ENCODE data around the gene GRID2.
"Not testable (repeated sequence)": the region's sequence is repeated elsewhere in the genome, so short reads cannot be mapped to it uniquely, and the experiment has no call there.

Gene GRID2

DNA sequence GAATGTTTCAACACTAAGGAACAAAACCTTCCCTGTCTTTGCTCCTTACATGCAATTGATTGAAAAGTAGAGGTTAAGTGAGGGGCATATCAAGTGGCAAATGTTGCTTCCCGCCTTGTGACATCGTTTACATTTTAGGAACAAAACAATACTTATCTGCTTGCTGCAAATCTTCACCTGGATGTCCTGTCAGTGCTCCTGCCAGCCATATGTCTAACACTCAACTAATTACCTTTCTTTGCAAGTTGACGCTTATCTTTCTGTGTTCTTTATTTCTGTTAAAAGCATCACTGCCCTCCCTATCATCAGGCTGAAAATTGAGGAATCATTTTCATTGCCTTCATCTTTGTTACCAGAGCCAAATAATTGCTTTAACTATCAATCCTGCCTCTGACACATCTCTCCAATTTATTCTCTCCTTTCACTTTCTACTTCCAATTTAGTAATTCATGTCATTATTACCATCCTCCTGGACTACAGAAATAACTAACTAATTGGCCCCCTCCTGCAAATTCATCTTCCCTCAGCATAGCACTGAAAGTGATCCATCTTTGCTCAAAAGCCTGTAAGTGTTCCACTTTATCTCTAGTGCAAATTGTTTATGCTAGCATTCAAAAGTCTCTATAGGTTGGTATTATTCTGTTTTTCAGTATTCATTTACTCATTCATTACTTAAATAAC is 1226.1 kb downstream of the GRID2 start:
- DNase-seq (ENCODE audit: low read depth): no peak

DNA sequence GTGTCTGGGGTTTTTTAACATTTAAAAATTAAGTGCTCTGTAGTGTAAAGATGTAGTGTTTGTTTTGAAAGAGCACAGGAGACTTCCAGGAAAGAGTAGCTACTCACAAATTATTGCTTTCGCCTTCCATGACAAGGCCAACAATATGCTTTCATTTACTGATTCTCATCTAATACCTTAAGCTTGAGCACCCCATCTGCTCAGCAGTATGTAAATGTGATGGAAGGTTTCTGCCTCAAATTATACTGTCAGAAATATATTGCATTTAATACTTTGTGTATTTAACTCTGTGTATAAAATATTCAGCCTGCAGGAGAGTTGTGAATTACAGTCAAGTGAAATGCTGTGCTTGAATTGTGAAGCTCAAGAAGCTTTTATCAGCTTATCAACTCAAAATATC is 1228.5 kb downstream of the GRID2 start:
- no peak for DNase-seq (ENCODE audit: low read depth)

DNA sequence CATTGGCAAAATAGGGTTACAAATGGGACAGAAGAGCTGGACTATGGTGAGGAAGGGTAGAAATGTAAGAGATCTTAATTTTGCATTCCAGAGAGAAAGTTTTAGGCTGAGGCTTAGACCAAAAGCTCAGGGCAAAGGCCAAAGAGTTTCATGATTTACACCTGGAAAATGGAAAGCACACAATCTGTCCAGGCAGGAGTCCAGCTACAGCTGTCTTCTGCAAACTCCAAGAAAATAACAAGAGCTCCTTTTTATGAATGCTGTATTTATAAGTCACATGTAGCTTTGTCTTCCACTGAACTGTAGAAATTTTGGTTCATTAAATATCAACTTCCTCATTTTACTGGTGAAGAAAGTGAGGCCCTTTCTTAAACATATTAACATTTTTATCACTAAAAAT is 1236.8 kb downstream of the GRID2 start:
- DNase-seq (ENCODE audit: low read depth): no peak

DNA sequence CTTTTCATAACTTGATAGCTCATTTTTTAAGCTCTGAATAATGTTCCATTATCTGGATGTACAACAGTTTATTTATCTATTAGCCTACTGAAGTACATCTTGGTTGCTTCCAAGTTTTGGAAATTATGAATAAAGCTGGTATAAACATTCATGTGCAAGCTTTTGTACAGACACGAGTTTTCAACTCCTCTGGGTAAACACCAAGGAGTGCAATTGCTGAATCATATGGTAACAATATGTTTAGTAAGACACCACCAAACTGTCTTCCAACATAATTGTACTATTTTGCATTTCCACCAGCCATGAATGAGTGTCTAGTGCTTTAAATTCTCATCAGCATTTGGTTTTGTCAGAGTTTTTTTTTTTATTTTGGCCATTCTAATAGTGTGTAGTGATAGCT is 1258.1 kb downstream of the GRID2 start:
- DNase-seq (ENCODE audit: low read depth): no peak

DNA sequence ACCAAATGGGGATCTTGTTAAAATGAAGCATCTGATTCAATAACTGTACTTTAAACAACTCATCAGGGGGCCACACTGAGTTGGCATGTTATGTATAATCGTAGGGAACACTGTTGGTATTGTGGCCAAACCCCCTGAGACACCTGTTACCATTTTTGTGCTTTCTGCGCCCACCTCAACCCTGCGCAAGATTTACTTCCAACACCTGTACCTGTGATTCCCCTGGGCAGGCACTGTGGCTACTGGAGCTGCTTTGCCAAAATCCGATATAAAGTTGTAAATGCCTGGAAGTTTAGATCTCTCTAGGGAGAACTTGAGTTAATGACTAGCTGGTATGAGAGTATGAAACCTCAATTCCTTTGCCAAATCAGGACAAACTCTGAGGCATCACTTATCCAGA is 1265.0 kb downstream of the GRID2 start:
- DNase-seq (ENCODE audit: low read depth): no peak

DNA sequence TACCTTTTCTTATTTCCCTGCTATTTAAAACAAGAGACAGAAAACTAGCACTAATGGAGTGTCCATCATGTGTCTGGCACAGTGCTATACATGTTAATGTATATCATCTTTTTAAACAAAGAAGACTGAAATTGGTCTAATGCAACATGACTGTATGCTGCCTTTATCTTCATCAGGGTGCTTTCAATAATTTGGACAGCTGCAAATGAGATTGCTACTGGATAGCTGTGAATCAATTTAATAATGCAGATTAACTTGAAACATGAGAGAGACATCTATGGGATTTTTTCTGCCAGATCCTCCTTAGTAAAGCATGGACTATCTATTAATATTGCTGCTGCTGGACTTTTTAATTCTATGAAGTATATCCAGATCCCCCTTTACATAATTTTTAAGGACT is 1269.5 kb downstream of the GRID2 start:
- DNase-seq (ENCODE audit: low read depth): no peak

DNA sequence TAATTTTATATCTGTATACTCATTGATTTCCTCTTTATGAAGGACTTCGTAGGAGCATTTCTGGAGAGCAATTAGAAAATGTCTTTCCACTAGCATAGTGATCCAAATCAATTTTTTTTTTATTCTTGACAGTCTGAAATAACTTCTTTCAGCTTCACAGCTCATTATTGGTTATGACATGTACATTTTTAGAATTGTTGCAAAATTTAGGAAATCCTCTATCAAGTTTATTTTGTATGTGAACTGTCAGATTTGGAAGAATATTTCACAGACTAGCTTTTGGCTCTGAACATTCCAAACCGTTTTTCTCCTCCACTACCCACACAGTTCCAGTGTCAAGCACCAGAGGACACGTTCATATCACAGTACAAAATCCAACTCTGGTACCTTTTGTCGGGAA is 1275.2 kb downstream of the GRID2 start:
- no peak for DNase-seq (ENCODE audit: low read depth)

DNA sequence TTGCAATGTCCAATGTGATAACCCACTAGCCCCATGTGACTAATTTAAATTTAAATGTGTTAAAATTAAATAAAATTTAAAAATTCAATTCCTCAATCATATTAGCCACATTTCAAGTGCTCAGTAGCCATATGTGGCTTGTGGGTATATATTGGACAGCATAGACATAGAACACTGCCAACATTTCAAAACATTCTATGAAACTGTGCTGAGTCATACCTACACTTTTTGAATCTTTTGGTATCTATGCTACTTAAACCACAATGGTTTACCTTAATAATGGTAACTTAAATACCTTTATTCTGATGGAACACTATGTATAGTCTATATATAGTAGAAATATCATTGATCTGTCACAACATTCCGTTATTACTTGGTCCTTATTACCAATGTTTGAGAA is 1301.4 kb downstream of the GRID2 start:
- no peak for DNase-seq (ENCODE audit: low read depth)

DNA sequence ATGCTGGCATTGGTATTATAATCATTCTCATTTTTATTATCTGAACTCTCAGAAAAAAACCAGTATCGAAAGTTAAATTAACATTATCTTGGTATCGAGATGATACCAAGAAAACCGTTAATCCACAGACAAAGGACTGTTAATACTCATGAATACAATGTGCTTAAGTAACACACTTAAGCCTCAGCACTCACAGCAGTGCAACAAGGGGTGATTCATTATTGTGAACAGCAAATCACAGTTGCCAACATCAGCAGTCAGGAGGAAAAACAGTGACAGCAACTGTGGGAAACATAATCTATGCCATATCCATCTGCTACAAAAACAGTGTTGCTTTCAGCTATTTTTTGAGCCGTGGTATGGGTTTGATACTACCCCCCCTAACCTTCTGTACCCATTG is 1313.8 kb downstream of the GRID2 start:
- no peak for DNase-seq (ENCODE audit: low read depth)

DNA sequence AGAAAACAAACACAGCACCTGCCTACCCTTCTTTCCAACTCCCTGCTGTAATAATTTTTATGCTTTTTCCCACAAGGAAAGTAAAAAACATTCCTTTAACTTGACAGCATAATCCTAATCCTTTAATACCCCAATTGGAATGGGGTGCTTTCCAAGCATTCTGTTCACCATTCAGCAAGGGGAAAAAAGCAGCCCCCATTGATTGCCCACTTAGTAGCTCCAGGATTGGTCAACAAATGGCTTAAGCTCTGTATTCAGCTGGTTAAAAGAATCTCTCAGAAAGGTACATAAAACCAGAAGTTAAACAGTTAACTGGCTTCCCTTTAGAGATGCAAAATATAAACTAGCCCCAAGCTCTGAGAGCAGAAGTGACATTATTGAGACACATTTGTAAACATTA is 1330.0 kb downstream of the GRID2 start:
- no peak for DNase-seq (ENCODE audit: low read depth)

DNA sequence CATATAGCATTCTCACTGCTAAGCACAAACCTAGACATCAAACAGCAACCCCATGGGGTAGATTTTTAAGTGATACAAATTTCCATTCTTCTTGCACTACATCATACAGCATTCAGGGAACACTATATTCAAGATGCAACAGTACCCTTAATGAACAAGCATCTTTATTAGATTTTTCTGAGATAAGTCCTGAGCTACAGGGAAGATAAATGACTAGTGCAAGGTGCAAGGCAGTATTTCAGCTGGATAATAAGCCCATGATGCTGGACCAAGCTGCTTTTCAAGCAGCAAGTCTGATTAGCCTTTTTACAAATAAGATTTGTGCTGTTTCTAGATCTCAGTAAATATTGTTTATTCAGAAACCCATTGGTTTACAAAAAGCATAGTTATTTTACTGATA is 1332.2 kb downstream of the GRID2 start:
- DNase-seq (ENCODE audit: low read depth): no peak

DNA sequence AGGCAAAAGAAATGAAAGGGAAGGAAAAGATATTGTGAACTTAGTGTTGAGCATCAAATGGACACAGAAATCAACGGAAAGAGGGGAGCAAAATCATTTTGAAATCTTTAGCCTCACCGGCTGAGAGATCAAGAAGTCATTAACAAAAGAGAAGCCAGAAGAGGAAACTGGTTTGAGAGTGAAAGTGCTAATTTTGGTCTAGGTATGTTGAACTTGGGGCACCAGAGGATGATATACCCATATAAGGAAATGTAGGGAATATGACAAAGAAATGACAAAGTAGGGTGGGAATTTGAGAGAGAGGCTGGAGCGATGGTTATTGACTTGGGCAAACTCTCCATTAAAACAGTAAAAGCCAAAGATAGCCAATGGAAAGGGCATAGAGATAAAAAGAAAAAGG is 1341.4 kb downstream of the GRID2 start:
- no peak for DNase-seq (ENCODE audit: low read depth)

DNA sequence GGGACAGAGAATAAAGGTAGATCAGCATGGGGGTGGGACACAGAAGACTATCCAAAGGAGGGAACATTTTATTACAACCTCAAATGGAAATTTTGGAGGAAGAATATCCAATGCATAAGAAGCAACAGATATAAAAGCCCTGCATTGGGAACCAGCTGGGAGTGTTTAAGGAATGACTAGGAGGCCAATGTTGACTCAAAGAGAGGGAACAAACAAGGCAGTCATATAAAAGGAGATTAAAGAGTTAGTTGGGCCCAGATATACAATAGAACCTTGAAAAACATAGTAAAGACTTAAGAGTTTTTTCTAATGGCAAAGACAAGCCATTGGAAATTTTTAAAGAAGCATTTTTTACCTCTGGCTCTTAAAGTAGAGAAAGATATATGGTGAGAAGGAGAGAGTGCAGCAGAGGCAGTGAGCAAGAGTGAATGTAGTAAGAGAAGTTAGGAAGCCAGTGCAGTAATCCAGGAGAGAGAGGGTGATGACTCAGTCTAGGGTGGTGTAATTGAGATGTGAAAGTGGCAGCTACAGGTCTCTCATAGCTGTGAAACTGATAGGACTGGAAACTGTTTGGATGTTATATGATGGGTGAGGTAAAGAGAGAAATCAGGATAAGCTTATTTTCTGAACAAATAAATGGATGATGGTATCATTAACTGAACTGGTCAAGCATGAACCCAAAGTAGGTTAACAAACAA is 1342.6 kb downstream of the GRID2 start:
- DNase-seq (ENCODE audit: low read depth): no peak

DNA sequence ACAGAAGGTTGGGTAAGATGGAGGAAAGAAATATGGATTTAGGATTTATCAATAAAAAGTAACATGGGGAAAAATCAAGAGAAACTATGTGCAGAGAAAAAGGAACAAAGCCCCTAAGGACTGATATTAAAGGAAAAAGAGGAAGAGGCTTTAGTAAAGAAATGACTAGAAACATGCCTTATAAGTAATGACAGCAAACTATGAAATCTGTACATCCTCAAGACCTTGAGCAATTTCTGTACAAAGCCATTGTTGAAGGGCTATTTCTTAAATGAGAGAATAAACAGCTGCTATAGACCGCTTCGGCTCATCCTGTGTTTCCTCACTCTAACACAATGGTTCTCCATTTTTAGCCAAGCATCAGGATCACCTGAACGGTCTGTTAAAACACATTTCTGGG is 1344.5 kb downstream of the GRID2 start:
- DNase-seq (ENCODE audit: low read depth): no peak

DNA sequence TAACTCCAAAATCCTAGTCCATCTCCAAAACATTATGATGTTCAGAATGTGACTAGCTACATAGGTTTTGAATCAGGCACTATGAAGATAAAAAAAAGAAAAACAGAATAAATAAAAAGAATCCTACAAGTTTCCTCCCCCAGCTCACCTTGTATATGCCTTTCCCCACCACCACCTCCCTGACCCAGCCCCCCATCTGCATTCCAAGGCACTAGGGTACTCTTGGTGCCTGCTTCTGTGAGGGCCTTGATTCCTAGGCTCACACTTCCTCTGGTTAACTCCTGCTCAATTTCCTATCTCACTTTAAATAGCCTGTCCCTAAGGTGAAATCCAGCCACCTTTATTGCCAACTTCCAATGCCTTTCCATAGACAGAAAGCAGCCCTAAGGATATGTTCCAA is 1346.1 kb downstream of the GRID2 start:
- no peak for DNase-seq (ENCODE audit: low read depth)

DNA sequence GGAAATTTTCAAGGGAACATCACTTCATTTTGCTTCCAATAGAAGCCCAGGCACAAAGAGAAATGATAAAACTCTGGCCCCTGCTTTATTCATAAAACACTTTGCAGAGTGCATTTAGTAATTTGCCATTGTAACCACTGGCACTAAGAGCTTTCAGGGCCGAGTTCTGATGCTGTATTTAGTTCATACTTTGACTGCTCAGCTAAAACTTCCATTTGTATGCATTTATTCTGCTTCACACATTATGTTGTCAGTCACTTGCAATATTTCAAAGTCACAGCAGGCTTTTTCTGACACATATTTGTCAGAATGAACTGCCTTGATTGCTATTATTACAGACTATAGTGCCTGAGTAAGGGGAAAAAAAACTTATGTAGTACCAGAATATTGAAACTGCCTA is 1350.4 kb downstream of the GRID2 start:
- no peak for DNase-seq (ENCODE audit: low read depth)

DNA sequence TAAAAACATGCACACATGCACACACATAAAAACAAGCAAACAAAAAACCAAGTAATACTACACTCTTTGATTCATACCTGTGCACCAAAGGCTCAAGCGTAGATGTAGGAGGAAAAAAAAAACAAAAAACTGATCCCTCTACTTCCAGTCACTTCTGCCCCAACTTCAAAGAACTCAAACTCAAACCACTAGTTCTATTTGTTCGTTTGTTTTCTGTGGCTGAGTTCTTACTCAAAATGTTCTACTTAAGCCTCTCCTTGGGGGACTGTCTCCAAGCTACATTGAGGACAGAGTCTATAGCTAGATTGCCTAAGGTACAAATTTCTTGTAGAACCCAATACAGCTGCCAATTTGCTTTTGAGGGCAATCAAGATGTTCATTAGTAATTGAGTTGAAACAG is 1353.8 kb downstream of the GRID2 start:
- DNase-seq (ENCODE audit: low read depth): no peak

DNA sequence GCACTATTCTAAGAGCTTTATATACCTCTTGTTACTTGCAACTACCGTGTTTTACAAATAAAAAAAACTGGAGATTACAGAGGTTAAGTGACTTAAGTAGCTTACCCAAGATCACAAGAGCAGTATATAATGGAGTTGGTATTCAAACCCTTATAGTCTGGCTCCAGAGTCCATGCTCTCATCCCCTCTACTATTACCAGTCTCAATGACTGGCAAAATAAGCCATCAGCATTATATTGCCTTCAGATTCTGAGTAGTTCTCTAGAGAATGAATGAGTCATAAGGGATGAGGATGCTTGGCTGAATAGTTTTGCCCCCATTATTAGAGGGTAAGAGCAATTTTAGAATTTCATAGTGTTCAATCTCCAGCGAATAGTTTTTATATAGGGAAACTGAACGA is 1354.7 kb downstream of the GRID2 start:
- DNase-seq (ENCODE audit: low read depth): no peak

DNA sequence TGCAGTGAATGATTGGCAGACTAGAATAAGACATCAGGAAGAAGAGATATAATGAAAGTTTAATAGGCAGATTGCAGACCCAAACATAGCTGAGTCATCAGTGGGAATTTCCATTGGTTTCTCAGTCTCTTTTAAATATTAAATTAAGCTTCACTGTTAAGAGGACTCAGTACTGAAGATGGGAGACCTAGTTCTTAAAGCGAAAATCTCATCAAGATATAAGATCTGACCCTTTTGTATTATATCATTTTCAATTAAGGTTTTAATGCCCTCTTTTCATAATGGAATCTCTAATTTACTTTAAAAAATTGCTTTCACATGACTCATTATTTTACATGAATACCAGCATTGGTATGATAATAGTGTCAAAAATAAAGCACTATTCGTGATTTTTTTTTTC is 1355.9 kb downstream of the GRID2 start:
- no peak for DNase-seq (ENCODE audit: low read depth)

DNA sequence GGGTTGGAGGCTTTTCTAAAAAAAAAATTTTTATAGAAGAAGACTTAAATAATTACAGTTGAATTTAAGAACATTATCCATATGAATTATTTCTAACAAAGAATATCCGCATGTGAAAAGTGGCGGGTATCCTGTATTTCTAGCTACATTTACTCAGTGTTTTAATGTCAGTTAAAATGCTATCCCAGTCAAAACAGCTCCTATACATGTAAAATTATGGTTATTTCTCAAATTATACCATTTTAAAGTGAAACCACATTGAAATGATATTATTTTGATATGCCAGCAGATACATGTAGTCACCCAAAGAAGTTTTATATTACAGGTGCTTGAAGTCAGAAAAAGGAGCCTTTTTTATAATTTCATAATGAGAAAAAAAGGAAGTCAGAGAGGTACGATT is 1356.3 kb downstream of the GRID2 start:
- no peak for DNase-seq (ENCODE audit: low read depth)

DNA sequence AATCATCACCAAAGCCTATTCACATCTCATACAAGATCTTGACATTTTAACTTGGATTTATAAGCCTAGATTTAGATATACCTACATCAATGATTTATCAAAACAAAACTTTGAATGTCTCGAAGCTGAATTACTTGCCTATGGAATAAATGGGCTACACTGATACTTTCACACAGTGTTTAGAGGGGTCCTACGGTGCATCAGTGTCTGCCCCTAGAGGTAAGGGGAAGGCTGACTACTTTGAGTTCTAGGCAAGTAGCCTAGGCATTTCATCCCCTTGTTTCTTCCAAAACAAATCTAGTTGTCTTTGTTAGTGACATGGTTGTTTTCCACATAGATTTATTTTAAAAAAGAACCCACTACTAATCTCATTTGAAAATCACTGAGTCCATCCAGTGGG is 1366.7 kb downstream of the GRID2 start:
- DNase-seq (ENCODE audit: low read depth): no peak

DNA sequence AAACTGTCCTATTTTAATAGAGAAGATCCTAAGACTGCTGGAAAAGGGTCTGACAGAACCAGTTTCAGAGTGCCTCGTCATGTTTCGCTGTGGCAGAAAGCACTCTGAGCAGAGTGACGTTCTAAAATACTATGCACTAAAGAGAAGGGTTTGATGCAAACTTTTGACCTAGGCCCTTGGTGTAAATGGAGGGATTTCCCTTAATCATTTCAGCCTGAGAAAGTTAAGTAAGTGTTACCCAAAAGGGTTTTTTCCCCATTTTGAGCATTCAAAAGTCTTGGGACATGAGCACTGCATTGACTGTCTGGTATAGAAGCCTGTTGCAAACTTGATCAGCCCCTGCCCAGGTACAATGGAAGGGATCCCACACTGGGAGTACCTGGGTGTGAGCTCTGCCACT is 1367.3 kb downstream of the GRID2 start:
- DNase-seq (ENCODE audit: low read depth): no peak

DNA sequence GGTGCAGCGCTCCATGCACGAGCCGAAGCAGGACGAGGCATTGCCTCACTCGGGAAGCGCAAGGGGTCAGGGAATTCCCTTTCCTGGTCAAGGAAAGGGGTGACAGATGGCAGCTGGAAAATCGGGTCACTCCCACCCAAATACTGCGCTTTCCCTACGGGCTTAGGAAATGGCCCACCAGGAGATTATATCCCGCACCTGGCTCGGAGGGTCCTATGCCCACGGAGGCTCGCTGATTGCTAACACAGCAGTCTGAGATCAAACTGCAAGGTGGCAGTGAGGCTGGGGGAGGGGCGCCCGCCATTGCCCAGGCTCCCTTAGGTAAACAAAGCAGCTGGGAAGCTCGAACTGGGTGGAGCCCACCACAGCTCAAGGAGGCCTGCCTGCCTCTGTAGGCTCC is 1373.2 kb downstream of the GRID2 start:
- DNase-seq (ENCODE audit: low read depth): not testable (repeated sequence)

DNA sequence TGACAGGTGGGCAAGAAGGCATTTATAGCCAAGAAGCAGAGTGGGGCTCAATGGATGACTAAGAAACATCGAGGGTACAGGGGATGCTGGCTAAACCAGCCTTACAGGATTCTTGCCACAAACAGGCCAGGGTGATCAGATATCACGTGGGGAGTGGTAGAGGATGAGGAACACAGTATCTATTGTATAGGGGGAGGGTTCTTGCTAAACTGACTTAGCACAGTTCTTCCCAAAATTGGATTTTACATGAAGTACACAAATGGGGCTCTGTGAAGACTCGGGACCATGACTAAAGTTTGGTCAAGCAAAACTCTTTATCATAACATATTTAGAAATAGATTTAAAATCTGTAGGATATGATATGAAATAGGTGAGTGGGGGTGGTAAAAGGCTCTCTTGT is 1380.8 kb downstream of the GRID2 start:
- DNase-seq (ENCODE audit: low read depth): no peak

All from activated T-helper 1 cell treated with Interleukin-2 at 50 U/mL for 16 hours (primary cell).